H7 (cell line): Measurements from ENCODE around the gene KRTAP4-7. TPM values are rescaled to one million over a fixed set of nuclear protein-coding genes. Genes with fewer than 3 reads are reported as not detected.
"Not testable (repeated sequence)": the region's sequence is repeated elsewhere in the genome, so short reads cannot be mapped to it uniquely, and the experiment has no call there.

Source experiments
- DNase-seq: peaks from one replicate; pipeline ENCODE4 v3.0.0; 2012
- H3K27me3 ChIP-seq: 2 replicates; pipeline ENCODE4 v1.6.0; 2011; ENCODE audit warnings: mild to moderate bottlenecking, low read length; ENCODE audit not compliant: control insufficient read depth, insufficient read depth
- H3K36me3 ChIP-seq: replicated peaks from 2 replicates; pipeline ENCODE4 v1.5.1; 2011; ENCODE audit warnings: low read length; ENCODE audit not compliant: control insufficient read depth, insufficient read depth
- H3K4me3 ChIP-seq: 2 replicates; pipeline ENCODE4 v1.5.1; 2011; ENCODE audit warnings: low read depth, mild to moderate bottlenecking, control low read depth, low read length, moderate library complexity; ENCODE audit not compliant: insufficient read depth
- total RNA-seq: library from RNA; depleted of rRNA; stranded (reverse); fragments of >200 nt; shearing (Covaris generic); gene quantifications from 2 replicates; pipeline ENCODE4 v1.2.3, GENCODE V29; 2014

KRTAP4-7 gene
- total RNA-seq, 1 experiment from 2014 or later = not detected

- Histone ChIP-seq H3K4me3 (no peak overlapping the region), H3K36me3 (no peaks in the 10 kb centered on the region), H3K27me3 (no peaks in the 10 kb centered on the region)
- DNase-seq = no peak
These were observed 32.3 kb downstream of the KRTAP4-7 start for GRCh38 chr17:41116297-41116696.

DNA sequence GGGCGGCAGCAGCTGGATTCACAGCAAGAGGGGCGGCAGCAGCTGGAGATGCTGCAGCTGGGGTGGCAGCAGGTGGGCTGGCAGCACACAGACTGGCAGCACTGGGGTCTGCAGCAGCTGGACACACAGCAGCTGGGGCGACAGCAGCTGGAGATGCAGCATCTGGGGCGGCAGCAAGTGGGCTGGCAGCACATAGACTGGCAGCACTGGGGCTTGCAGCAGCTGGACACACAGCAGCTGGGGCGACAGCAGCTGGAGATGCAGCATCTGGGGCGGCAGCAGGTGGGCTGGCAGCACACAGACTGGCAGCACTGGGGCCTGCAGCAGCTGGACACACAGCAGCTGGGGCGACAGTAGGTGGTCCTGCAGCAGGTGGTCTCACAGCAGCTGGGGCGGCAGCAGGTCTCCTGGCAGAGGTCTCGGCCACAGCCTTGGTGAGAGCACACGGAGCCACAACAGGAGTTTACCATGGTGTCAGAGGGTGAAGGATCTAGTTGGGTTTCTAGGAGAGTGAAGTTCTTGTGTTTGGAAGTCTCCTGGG, 34.0 kb downstream of the KRTAP4-7 start, which contains the start of gene KRTAP4-11:
KRTAP4-11 (minus strand) TSS at position 528 of the 541 bp plus-strand sequence; CDS start at position 470, 58 bp downstream.
- H3K36me3 ChIP-seq, H3K27me3 ChIP-seq, H3K4me3 ChIP-seq, DNase-seq: not testable (repeated sequence)

- Histone ChIP-seq H3K27me3 (no peaks in the 10 kb centered on the region), H3K36me3 (no peaks in the 10 kb centered on the region), H3K4me3 (no peak overlapping the region)
- DNase-seq = no peak
These were observed 34.8 kb downstream of the KRTAP4-7 start for GRCh38 chr17:41118721-41119120.

DNA sequence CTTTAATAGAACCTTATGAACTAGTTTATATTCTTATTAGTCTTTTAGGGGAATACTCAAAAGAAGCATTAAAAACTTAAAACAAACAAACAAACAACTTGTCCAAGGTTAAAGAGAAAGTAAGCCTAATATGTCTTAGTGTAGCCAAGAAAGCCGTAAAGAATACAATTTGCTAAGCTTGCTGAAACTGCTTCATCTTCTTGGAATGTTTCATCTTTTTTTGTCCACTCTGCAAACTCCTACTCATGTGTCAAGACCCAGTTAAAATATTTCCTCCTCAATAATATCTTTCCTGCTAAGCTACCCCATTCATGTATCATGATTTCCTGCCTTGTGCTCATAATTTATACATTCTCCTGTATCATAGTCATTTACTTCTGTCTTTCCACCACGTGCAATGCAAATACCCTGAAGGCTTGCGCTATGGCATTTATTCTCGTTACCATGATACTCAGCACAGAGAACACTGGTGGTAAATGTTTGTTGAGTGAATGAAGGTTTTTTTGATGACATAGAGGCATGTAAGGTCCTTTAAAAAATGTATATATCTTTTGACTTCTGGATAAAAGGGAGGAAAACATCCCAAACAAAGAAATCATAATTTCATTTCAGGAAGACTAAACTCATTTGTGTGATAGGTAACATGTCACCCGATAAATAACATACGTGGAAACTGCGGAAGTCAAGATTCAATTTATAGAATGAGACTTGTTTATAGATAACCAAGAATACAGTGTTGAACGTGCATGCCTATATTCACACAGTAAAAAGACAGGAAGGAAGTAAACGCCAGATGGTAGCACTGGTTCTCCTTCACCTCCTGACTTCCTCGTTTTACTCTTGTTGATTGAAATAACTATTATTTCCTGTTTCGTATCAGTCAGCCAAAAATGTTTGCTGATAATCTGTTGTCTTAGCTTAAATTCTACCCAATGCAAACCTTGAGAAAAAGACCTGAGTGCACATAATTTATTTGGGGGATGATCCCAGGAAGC, 36.0 kb downstream of the KRTAP4-7 start:
- H3K27me3 ChIP-seq, H3K36me3 ChIP-seq, DNase-seq, H3K4me3 ChIP-seq: not testable (repeated sequence)

- no peak for DNase-seq
- H3K36me3 ChIP-seq = no peaks in the 10 kb centered on the region
- no peak overlapping the region for H3K4me3 ChIP-seq
- H3K27me3 ChIP-seq = no peaks in the 10 kb centered on the region
These were observed 37.8 kb downstream of the KRTAP4-7 start for GRCh38 chr17:41121742-41122141.

- not testable (repeated sequence) for H3K27me3 ChIP-seq, H3K36me3 ChIP-seq, H3K4me3 ChIP-seq, DNase-seq
These were observed 39.5 kb downstream of the KRTAP4-7 start for GRCh38 chr17:41123292-41123990.

DNA sequence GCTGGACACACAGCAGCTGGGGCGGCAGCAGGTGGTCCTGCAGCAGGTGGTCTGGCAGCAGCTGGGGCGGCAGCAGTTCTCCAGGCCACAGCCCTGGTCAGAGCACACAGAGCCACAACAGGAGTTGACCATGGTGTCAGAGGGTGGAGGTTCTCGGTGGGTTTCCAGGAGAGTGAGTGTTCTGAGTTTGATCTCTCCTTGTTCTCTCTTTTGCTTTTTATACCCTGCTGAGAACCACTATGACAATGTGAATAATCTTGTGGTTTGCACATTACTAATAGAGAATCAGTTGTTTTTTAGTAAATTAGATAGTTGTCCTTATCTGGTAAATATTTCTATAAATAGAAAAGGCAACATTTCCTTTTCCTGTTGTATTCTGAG, 40.0 kb downstream of the KRTAP4-7 start, which contains the start of gene KRTAP4-12:
KRTAP4-12 (minus strand) TSS at position 192 of the 381 bp plus-strand sequence; CDS start at position 132, 60 bp downstream.
- not testable (repeated sequence) for H3K36me3 ChIP-seq, DNase-seq, H3K27me3 ChIP-seq, H3K4me3 ChIP-seq

GRCh38 chr17:41125064-41125463, 41.1 kb downstream of the KRTAP4-7 start:
- Histone ChIP-seq H3K27me3 (no peaks in the 10 kb centered on the region), H3K36me3 (no peaks in the 10 kb centered on the region), H3K4me3 (no peak overlapping the region)
- DNase-seq = no peak

DNA sequence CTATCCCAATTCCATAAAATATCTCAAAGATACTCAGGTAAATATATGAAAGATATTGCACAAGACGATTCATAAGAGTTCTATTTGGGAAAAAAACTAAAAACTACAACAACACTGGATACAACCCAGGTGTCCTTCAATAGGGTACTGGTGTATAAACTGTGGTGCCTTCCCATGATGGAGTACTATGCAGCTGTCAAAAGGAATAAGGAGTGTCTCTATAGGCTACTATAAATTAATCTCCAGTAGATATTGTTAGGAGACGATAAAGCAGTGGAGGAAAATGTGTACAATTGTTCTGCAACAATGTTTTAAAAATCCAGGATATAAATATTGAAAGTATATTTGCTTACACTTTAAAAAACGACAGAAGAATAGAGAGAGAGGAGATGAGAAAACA, 42.5 kb downstream of the KRTAP4-7 start:
- no peak for DNase-seq
- H3K4me3 ChIP-seq = no peak overlapping the region
- H3K36me3 ChIP-seq = no peaks in the 10 kb centered on the region
- H3K27me3 ChIP-seq = no peaks in the 10 kb centered on the region

DNA sequence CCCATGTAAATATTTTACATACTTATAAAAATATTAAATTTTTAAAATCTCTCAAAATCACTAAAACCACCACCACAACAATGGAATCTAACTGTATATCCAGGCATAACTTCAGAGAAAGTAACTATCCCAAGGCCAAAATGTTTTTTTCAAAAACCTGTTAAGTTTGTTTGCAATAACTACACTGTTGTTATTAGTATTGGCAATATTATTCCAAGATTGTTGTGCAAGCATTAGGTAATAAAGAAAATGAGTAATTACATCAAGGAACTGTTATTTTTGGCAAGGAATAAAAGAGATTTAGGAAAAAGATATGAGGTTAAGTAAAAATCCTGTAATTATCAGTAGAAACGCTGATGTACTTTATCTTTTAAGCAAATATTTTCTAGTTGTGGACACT, 43.4 kb downstream of the KRTAP4-7 start:
- no peak for DNase-seq
- Histone ChIP-seq H3K4me3 (no peak overlapping the region), H3K36me3 (no peaks in the 10 kb centered on the region), H3K27me3 (no peaks in the 10 kb centered on the region)

DNA sequence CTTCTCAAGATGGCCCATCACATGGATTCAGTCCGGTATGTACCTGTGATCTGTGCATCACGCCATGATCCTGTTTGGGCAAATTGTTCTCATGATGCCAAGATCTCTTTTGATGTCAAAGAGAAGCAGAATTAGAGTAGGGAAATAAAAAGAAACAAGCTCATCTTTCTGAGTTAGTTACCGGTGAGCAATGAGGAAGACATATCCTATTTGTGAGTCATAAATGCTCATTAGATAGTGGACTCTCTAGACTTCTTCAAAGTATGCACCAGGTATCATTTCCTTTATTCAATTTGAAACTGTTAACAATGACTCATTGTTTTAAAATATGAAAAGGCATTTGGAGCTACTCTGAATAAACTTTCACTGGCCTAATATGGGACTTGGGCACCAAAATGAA, 48.0 kb downstream of the KRTAP4-7 start:
- DNase-seq = no peak
- Histone ChIP-seq H3K27me3 (no peaks in the 10 kb centered on the region), H3K4me3 (no peak overlapping the region), H3K36me3 (no peaks in the 10 kb centered on the region)

DNA sequence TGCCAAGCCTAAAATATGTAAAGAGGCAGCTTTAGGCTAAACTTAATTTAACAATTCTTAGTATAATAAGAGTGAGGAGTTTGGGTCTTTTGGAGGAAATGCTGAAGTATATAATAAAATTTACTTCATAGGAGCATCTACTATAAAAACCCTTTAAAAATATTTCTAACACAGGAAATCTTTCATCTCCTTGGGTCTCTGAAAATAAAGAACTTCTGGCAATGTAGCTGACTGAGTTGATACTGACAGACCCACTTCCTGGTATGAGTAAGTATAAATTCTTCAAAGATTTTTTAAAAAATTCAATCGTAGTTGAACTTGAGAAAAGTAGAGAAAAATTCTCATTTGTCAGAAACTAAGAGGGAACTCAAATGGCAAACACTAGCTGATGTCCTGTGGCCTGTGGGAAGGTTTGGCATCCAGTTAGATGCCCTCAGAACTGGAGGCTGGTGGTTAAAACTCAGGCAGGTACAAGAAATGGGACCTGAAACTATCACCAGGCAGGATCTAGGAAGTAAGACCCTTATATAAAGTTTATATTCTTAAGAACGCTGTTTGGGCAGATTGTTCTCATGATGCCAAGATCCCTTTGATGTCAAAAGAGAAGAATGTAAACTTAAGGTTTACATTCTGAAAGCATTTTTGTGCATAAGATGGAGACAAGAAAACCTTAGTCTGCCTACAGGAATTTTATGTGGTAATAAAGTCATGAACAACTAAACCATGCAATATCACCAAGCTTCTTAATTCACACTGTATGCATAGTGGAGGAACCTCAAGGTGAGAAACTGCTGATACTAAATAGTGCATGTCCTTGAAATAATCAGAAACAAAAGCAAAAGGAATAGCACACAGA, 50.2 kb downstream of the KRTAP4-7 start:
- H3K4me3 ChIP-seq = no peak overlapping the region
- no peak for DNase-seq
- no peaks in the 10 kb centered on the region for H3K36me3 ChIP-seq
- H3K27me3 ChIP-seq = no peaks in the 10 kb centered on the region
